H1 (cell line): ENCODE data around the gene FAAH2. TPM values are rescaled to one million over a fixed set of nuclear protein-coding genes. Genes with fewer than 3 reads are reported as not detected.

Source experiments
- CTCF ChIA-PET: fragments of 300-600 bp; sonication (Branson Sonifier 250); formaldehyde crosslinking; loops from one replicate; lab custom pipeline; 2021; ENCODE audit not compliant: partially characterized antibody; lab: Charles Lee
- POLR2A ChIA-PET: fragments of 300-600 bp; sonication (Branson Sonifier 250); formaldehyde crosslinking; loops from one replicate; lab custom pipeline; 2021; ENCODE audit warnings: inconsistent platforms; ENCODE audit not compliant: partially characterized antibody; lab: Charles Lee
- DNase-seq, 2 experiments: peaks; one replicate each; pipeline versions ENCODE4 v3.0.0 to v3.0.0-alpha.2; 2010 to 2022; ENCODE audit warnings: low spot score in 2 of 2, low read depth in 1 of 2, mixed read lengths in 1 of 2
- FAIRE-seq: peaks from 2 replicates; lab custom pipeline; 2011; peaks lifted over from hg19 to GRCh38; lab: Jason Lieb, UNC
- H2AFZ ChIP-seq: 2 replicates; pipeline ENCODE4 v1.8.1; 2012; ENCODE audit warnings: low read length, inconsistent platforms
- H2AK5ac ChIP-seq: 2 replicates; pipeline ENCODE4 v1.6.1; 2013; ENCODE audit warnings: low read depth, low read length
- H2BK120ac ChIP-seq: replicated peaks from 2 replicates; pipeline ENCODE3; 2013; ENCODE audit warnings: low read depth, low read length, inconsistent platforms
- H2BK12ac ChIP-seq: 2 replicates; pipeline ENCODE4 v1.6.1; 2013; ENCODE audit warnings: low read depth, low read length
- H2BK15ac ChIP-seq: 2 replicates; pipeline ENCODE4 v1.6.1; 2013; ENCODE audit warnings: low read length
- H2BK20ac ChIP-seq: 2 replicates; pipeline ENCODE4 v1.6.1; 2013; ENCODE audit warnings: low read length
- H2BK5ac ChIP-seq: 2 replicates; pipeline ENCODE4 v1.6.1; 2013; ENCODE audit warnings: low read depth, low read length
- H3K14ac ChIP-seq: 2 replicates; pipeline ENCODE4 v1.6.1; 2013; ENCODE audit warnings: inconsistent platforms; ENCODE audit not compliant: insufficient read length
- H3K18ac ChIP-seq: 2 replicates; pipeline ENCODE4 v1.6.1; 2013; ENCODE audit warnings: low read length; ENCODE audit errors: extremely low read depth
- H3K23ac ChIP-seq: 2 replicates; pipeline ENCODE4 v1.6.1; 2013; ENCODE audit warnings: inconsistent platforms; ENCODE audit not compliant: insufficient read length
- H3K23me2 ChIP-seq: 2 replicates; pipeline ENCODE4 v1.6.1; 2013; ENCODE audit warnings: low read depth, low read length
- H3K27ac ChIP-seq: 2 replicates; pipeline ENCODE4 v1.6.1; 2011; ENCODE audit warnings: low read depth, low read length, inconsistent platforms
- H3K27me3 ChIP-seq, 4 experiments: replicated peaks in 1 of 4; 1 replicate in 1 of 4; 2 replicates in 3 of 4; pipeline versions ENCODE4 v1.6.1 to v1.8.1; 2011 to 2013; ENCODE audit warnings: low read length in 3 of 4, mild to moderate bottlenecking in 3 of 4, inconsistent platforms in 2 of 4, mixed read lengths in 2 of 4, moderate library complexity in 1 of 4; ENCODE audit not compliant: control insufficient read depth in 3 of 4, insufficient read depth in 3 of 4; ENCODE audit errors: extremely low read depth in 1 of 4
- H3K36me3 ChIP-seq, 4 experiments: 2 replicates each; pipeline versions ENCODE4 v1.6.1 to v1.8.1; 2011 to 2013; ENCODE audit warnings: mild to moderate bottlenecking in 4 of 4, low read length in 3 of 4, moderate library complexity in 2 of 4, control low read depth in 1 of 4, inconsistent platforms in 1 of 4; ENCODE audit not compliant: insufficient read depth in 4 of 4, control insufficient read depth in 2 of 4
- H3K4ac ChIP-seq: replicated peaks from 2 replicates; pipeline ENCODE3; 2013; ENCODE audit warnings: low read length, low read depth, mixed read lengths, inconsistent platforms; ENCODE audit not compliant: insufficient read length
- H3K4me1 ChIP-seq, 4 experiments: replicated peaks in 1 of 4; 1 replicate in 1 of 4; 2 replicates in 3 of 4; pipeline versions ENCODE4 v1.6.1 to v1.8.1; 2011 to 2013; ENCODE audit warnings: low read length in 3 of 4, inconsistent platforms in 2 of 4, mixed read lengths in 1 of 4; ENCODE audit not compliant: insufficient read depth in 4 of 4, control insufficient read depth in 3 of 4
- H3K4me2 ChIP-seq, 2 experiments: 2 replicates each; pipeline versions ENCODE4 v1.6.1 to v1.8.1; 2011 to 2013; ENCODE audit warnings: low read depth in 2 of 2, low read length in 2 of 2, control low read depth in 1 of 2, inconsistent platforms in 1 of 2, mild to moderate bottlenecking in 1 of 2; ENCODE audit not compliant: insufficient read depth in 1 of 2
- H3K4me3 ChIP-seq, 4 experiments: fragments of 200-600, 300-600 bp in 1 of 4; sonication (generic), shearing (Covaris generic), sonication (Bioruptor Twin) in 1 of 4; 2 replicates each; pipeline versions ENCODE4 v1.5.1 to v1.8.1; 2011 to 2016; ENCODE audit warnings: low read length in 4 of 4, low read depth in 3 of 4, control low read depth in 2 of 4, inconsistent platforms in 2 of 4, mild to moderate bottlenecking in 2 of 4, mixed read lengths in 1 of 4, moderate library complexity in 1 of 4; ENCODE audit not compliant: insufficient read depth in 2 of 4; ENCODE audit errors: extremely low read depth in 1 of 4
- H3K56ac ChIP-seq: replicated peaks from 2 replicates; pipeline ENCODE3; 2013; ENCODE audit warnings: low read depth, mild to moderate bottlenecking, mixed read lengths, low read length, inconsistent platforms; ENCODE audit not compliant: insufficient read length
- H3K79me1 ChIP-seq: 2 replicates; pipeline ENCODE4 v1.6.1; 2013; ENCODE audit warnings: low read depth, low read length, control low read depth
- H3K79me2 ChIP-seq, 2 experiments: 2 replicates each; pipeline versions ENCODE4 v1.6.1 to v1.8.1; 2012 to 2013; ENCODE audit warnings: low read length in 2 of 2, mild to moderate bottlenecking in 2 of 2, inconsistent platforms in 1 of 2; ENCODE audit not compliant: insufficient read depth in 2 of 2, control insufficient read depth in 1 of 2
- H3K9ac ChIP-seq, 4 experiments: replicated peaks in 1 of 4; 1 replicate in 1 of 4; 2 replicates in 3 of 4; pipeline versions ENCODE4 v1.6.1 to v1.8.1; 2011 to 2013; ENCODE audit warnings: low read depth in 3 of 4, low read length in 3 of 4, control low read depth in 2 of 4, mild to moderate bottlenecking in 2 of 4, moderate library complexity in 2 of 4, inconsistent platforms in 1 of 4; ENCODE audit errors: extremely low read depth in 1 of 4
- H3K9me3 ChIP-seq, 2 experiments: 2 replicates each; pipeline versions ENCODE4 v1.6.1 to v1.8.1; 2012 to 2013; ENCODE audit warnings: mild to moderate bottlenecking in 2 of 2, moderate library complexity in 2 of 2, control low read depth in 1 of 2, inconsistent platforms in 1 of 2, low read depth in 1 of 2, low read length in 1 of 2, mixed read lengths in 1 of 2; ENCODE audit not compliant: insufficient read depth in 2 of 2
- H4K20me1 ChIP-seq, 2 experiments: replicated peaks in 1 of 2; 2 replicates each; pipeline versions ENCODE3 to v1.8.1; 2011 to 2013; ENCODE audit warnings: inconsistent platforms in 2 of 2, low read length in 2 of 2, mild to moderate bottlenecking in 1 of 2; ENCODE audit not compliant: insufficient read depth in 2 of 2, control insufficient read depth in 1 of 2
- H4K5ac ChIP-seq: 2 replicates; pipeline ENCODE4 v1.6.1; 2013; ENCODE audit warnings: low read length, low read depth, mixed read lengths, inconsistent platforms; ENCODE audit not compliant: insufficient read length
- H4K8ac ChIP-seq: 2 replicates; pipeline ENCODE4 v1.8.0; 2013; ENCODE audit warnings: mild to moderate bottlenecking, moderate library complexity, low read length, inconsistent platforms; ENCODE audit not compliant: insufficient read depth; ENCODE audit errors: extremely low read depth
- H4K91ac ChIP-seq: replicated peaks from 2 replicates; pipeline ENCODE3; 2013; ENCODE audit warnings: low read length, mixed read lengths, inconsistent platforms; ENCODE audit not compliant: insufficient read length
- JUND ChIP-seq: IDR thresholded peaks from 2 replicates; pipeline ENCODE4 v1.6.1; 2011; ENCODE audit warnings: mild to moderate bottlenecking, improper control_type of control experiment, low read length
- SIRT6 ChIP-seq: IDR thresholded peaks from one replicate; pipeline ENCODE4 v1.7.1; 2012; ENCODE audit warnings: low read length, inconsistent platforms
- SUZ12 ChIP-seq: fragments of 200-600 bp; sonication (generic); IDR thresholded peaks from 2 replicates; pipeline ENCODE4 v1.6.1; 2012; ENCODE audit warnings: mild to moderate bottlenecking, inconsistent platforms, low read length, moderate library complexity, mixed read lengths
- WGBS, 2 experiments: shearing (Covaris generic) in 1 of 2; methylation state at CpG; one replicate each; pipeline versions ENCODE4 v1.1.6 to v1.1.7; 2013 to 2015; ENCODE audit warnings: low lambda C conversion rate in 2 of 2, mixed read lengths in 2 of 2, inconsistent platforms in 1 of 2, low coverage in 1 of 2, missing lambda C conversion rate in 1 of 2; ENCODE audit not compliant: insufficient replicate concordance in 2 of 2, insufficient coverage in 1 of 2, insufficient read length in 1 of 2; ENCODE audit errors: extremely low coverage in 1 of 2, missing lambda C conversion rate in 1 of 2; 5-methylcytosine and 5-hydroxymethylcytosine counted together
- polyA plus RNA-seq, 7 experiments: library from polyadenylated mRNA; depleted of rRNA in 3 of 7; stranded (reverse) in 5 of 7; unstranded in 2 of 7; fragments of >200 nt in 5 of 7; fragments of 200-250 nt in 2 of 7; gene quantifications; 1 replicate in 5 of 7; 2 replicates in 1 of 7; 4 replicates in 1 of 7; pipeline versions ENCODE4 v1.2.1 to v1.2.3, GENCODE V29; 2011 to 2013; ENCODE audit warnings: missing spikeins in 2 of 7, mixed read lengths in 2 of 7
- total RNA-seq: library from RNA; stranded (reverse); fragmentation: NEBNext Ultra II Directional; extraction: Animal tissue kit (Norgen Biotek cat#: 25700); gene quantifications from 2 replicates; pipeline ENCODE4 v1.2.1, GENCODE V29; 2021

FAAH2 gene
- total and polyA plus RNA-seq, 2 of the 8 experiments (the other 6 are each of a cell fraction or from before 2014, with no cell fraction given) = 3.6 to 4.4 TPM

GRCh38 chrX:57266275-57266674 is 20.2 kb upstream of the FAAH2 start:
- Histone ChIP-seq H3K23me2 (no peaks in the 10 kb centered on the region), H3K4me1 (no peaks in the 10 kb centered on the region), H3K36me3 (no peaks in the 10 kb centered on the region), H3K18ac (no peak overlapping the region), H4K8ac (no peak overlapping the region), H4K20me1 (no peaks in the 10 kb centered on the region), H3K9me3 (peaks cover 3 to 18% of the 10 kb centered on the region in 2 experiments; a peak in 3 of 4 replicates), H3K4ac (no peak overlapping the region), H3K27me3 (no peaks in the 10 kb centered on the region), H3K23ac (no peak overlapping the region), H3K9ac (no peak overlapping the region), H2BK20ac (no peak overlapping the region), H4K91ac (no peak overlapping the region), H3K14ac (no peak overlapping the region), H3K4me3 (no peak overlapping the region), H4K5ac (no peak overlapping the region), H2AFZ (no peak overlapping the region), H2BK5ac (no peak overlapping the region), H2AK5ac (no peak overlapping the region), H2BK12ac (no peak overlapping the region), H3K27ac (no peak overlapping the region), H3K56ac (no peak overlapping the region), H2BK120ac (no peak overlapping the region), H3K79me2 (no peaks in the 10 kb centered on the region), H3K79me1 (no peaks in the 10 kb centered on the region), H3K4me2 (no peak overlapping the region), H2BK15ac (no peak overlapping the region)
- TF ChIP-seq JUND = no peak
- TF ChIP-seq SIRT6 = no peak
- TF ChIP-seq SUZ12 = no peak
- ChIA-PET CTCF (no interaction called here), POLR2A (no interaction called here)
- DNase-seq (no peak), FAIRE-seq (no peak)
- WGBS, 2 experiments = 85% methylated on average over 3 of the region's 3 CpGs; no CpG with 5 or more reads in 1 of the 2 experiments
